Esophagus (tissue), 2 donors: ENCODE measurements around the gene ZBTB38. TPM values are rescaled to one million over a fixed set of nuclear protein-coding genes. Genes with fewer than 3 reads are reported as not detected.

Source experiments
- H3K27ac ChIP-seq, 2 donors: one replicate each; pipeline ENCODE4 v1.5.1; 2013; ENCODE audit warnings: low read depth in 2 of 2, mild to moderate bottlenecking in 2 of 2, inconsistent platforms in 1 of 2, low read length in 1 of 2, moderate library complexity in 1 of 2
- H3K27me3 ChIP-seq, 2 donors: one replicate each; pipeline ENCODE4 v1.6.1; 2013; ENCODE audit warnings: low read length in 2 of 2, control low read depth in 1 of 2, mild to moderate bottlenecking in 1 of 2; ENCODE audit not compliant: insufficient read depth in 2 of 2, control insufficient read depth in 1 of 2
- H3K36me3 ChIP-seq, 2 donors: one replicate each; pipeline ENCODE4 v1.6.1; 2013; ENCODE audit warnings: low read length in 1 of 2; ENCODE audit not compliant: control insufficient read depth in 2 of 2, insufficient read depth in 2 of 2
- H3K4me1 ChIP-seq, 2 donors: one replicate each; pipeline ENCODE4 v1.6.1; 2013; ENCODE audit warnings: low read length in 1 of 2; ENCODE audit not compliant: control insufficient read depth in 2 of 2, insufficient read depth in 2 of 2
- H3K4me3 ChIP-seq, 2 donors: one replicate each; pipeline ENCODE4 v1.5.1; 2013; ENCODE audit warnings: low read length in 2 of 2, mild to moderate bottlenecking in 2 of 2, low read depth in 1 of 2, moderate library complexity in 1 of 2
- H3K9me3 ChIP-seq, 2 donors: one replicate each; pipeline ENCODE4 v1.6.1; 2013; ENCODE audit warnings: mild to moderate bottlenecking in 2 of 2, low read depth in 1 of 2, low read length in 1 of 2, moderate library complexity in 1 of 2; ENCODE audit not compliant: control insufficient read depth in 2 of 2, insufficient read depth in 1 of 2
- WGBS, 2 donors: extraction: QIAGEN DNeasy Blood & Tissue Kit; methylation state at CpG; one replicate each; pipeline ENCODE4 v1.1.7; 2013; 5-methylcytosine and 5-hydroxymethylcytosine counted together
- polyA plus RNA-seq, 2 donors: library from polyadenylated mRNA; stranded (reverse); fragments of 200-250 nt; gene quantifications; one replicate each; pipeline ENCODE4 v1.2.3, GENCODE V29; 2013
- donor health status: healthy with polysubstance abuse.
- donor health status: Bipolar disorder and iron deficiency.

ZBTB38 gene
- polyA plus RNA-seq, 2 donors, result 3.4 to 5.9 TPM

- H3K36me3 ChIP-seq, result no peaks in the 10 kb centered on the region
- H3K27ac ChIP-seq, result no peak overlapping the region
- peaks cover 0 to 5% of the 10 kb centered on the region in 2 donors for H3K27me3 ChIP-seq
- no peaks in the 10 kb centered on the region for H3K4me1 ChIP-seq
- no peak overlapping the region for H3K4me3 ChIP-seq
- no peaks in the 10 kb centered on the region for H3K9me3 ChIP-seq
- WGBS, 2 donors, result 94 to 96% methylated on average over 1 of the region's 1 CpG
Measured at GRCh38 chr3:141348837-141349236, 19.5 kb upstream of the ZBTB38 start.

GRCh38 chr3:141349711-141350110, 18.6 kb upstream of the ZBTB38 start:
- no peak overlapping the region for H3K27ac ChIP-seq
- no peak overlapping the region for H3K4me3 ChIP-seq
- H3K4me1 ChIP-seq, result no peaks in the 10 kb centered on the region
- H3K27me3 ChIP-seq, result no peaks in the 10 kb centered on the region
- no peaks in the 10 kb centered on the region for H3K9me3 ChIP-seq
- H3K36me3 ChIP-seq, result no peaks in the 10 kb centered on the region
- WGBS, 2 donors, result 92 to 94% methylated on average over 2 of the region's 2 CpGs

- H3K27me3 ChIP-seq, result no peaks in the 10 kb centered on the region
- H3K27ac ChIP-seq, result no peak overlapping the region
- WGBS, 2 donors, result 76 to 87% methylated on average over 3 of the region's 3 CpGs
- H3K9me3 ChIP-seq, result no peaks in the 10 kb centered on the region
- no peaks in the 10 kb centered on the region for H3K36me3 ChIP-seq
- H3K4me3 ChIP-seq, result no peak overlapping the region
- H3K4me1 ChIP-seq, result no peaks in the 10 kb centered on the region
Measured at GRCh38 chr3:141350666-141351065, 17.6 kb upstream of the ZBTB38 start.

GRCh38 chr3:141352262-141352984, 15.9 kb upstream of the ZBTB38 start:
- Histone ChIP-seq H3K27ac (no peak overlapping the region), H3K36me3 (no peaks in the 10 kb centered on the region), H3K4me1 (no peaks in the 10 kb centered on the region), H3K4me3 (no peak overlapping the region), H3K27me3 (no peaks in the 10 kb centered on the region), H3K9me3 (no peaks in the 10 kb centered on the region)
- 81 to 83% methylated on average over 5 of the region's 5 CpGs for WGBS, 2 donors

- WGBS, 2 donors, result 54 to 64% methylated on average over 6 of the region's 6 CpGs
- Histone ChIP-seq H3K27ac (no peak overlapping the region), H3K4me1 (no peaks in the 10 kb centered on the region), H3K9me3 (no peaks in the 10 kb centered on the region), H3K4me3 (no peak overlapping the region), H3K36me3 (no peaks in the 10 kb centered on the region), H3K27me3 (peaks cover 0 to 3% of the 10 kb centered on the region in 2 donors)
Measured at GRCh38 chr3:141353652-141354495, 14.4 kb upstream of the ZBTB38 start.

- no peaks in the 10 kb centered on the region for H3K36me3 ChIP-seq
- H3K27me3 ChIP-seq, result peaks cover 0 to 3% of the 10 kb centered on the region in 2 donors
- 91 to 94% methylated on average over 3 of the region's 3 CpGs for WGBS, 2 donors
- no peaks in the 10 kb centered on the region for H3K9me3 ChIP-seq
- no peaks in the 10 kb centered on the region for H3K4me1 ChIP-seq
- H3K4me3 ChIP-seq, result no peak overlapping the region
- no peak overlapping the region for H3K27ac ChIP-seq
Measured at GRCh38 chr3:141354517-141354916, 13.8 kb upstream of the ZBTB38 start.

- Histone ChIP-seq H3K4me1 (no peaks in the 10 kb centered on the region), H3K27me3 (peaks cover 0 to 3% of the 10 kb centered on the region in 2 donors), H3K4me3 (no peak overlapping the region), H3K9me3 (no peaks in the 10 kb centered on the region), H3K27ac (no peak overlapping the region), H3K36me3 (no peaks in the 10 kb centered on the region)
- WGBS, 2 donors, result 81 to 86% methylated on average over 6 of the region's 6 CpGs
Measured at GRCh38 chr3:141355242-141355641, 13.1 kb upstream of the ZBTB38 start.

- H3K4me1 ChIP-seq, result no peaks in the 10 kb centered on the region
- peaks cover 0 to 3% of the 10 kb centered on the region in 2 donors for H3K27me3 ChIP-seq
- no peak overlapping the region for H3K4me3 ChIP-seq
- H3K36me3 ChIP-seq, result no peaks in the 10 kb centered on the region
- 81 to 84% methylated on average over 4 of the region's 4 CpGs for WGBS, 2 donors
- no peaks in the 10 kb centered on the region for H3K9me3 ChIP-seq
- no peak overlapping the region for H3K27ac ChIP-seq
Measured at GRCh38 chr3:141356046-141356445, 12.3 kb upstream of the ZBTB38 start.

- Histone ChIP-seq H3K4me3 (peak overlapping the region in 1 of 2 donors; percentile 18), H3K4me1 (no peaks in the 10 kb centered on the region), H3K36me3 (no peaks in the 10 kb centered on the region), H3K27ac (no peak overlapping the region), H3K9me3 (no peaks in the 10 kb centered on the region), H3K27me3 (peaks cover 0 to 3% of the 10 kb centered on the region in 2 donors)
- 17 to 22% methylated on average over 6 of the region's 6 CpGs for WGBS, 2 donors
Measured at GRCh38 chr3:141360888-141361598, 7.3 kb upstream of the ZBTB38 start.
